ENCODE measurements around the gene HOXD1. TPM values are rescaled to one million over a fixed set of nuclear protein-coding genes. Genes with fewer than 3 reads are reported as not detected.

Gene HOXD1
- total RNA-seq, 1 donor from 2014 or later: 9.8 TPM

- TF ChIP-seq CTCF (IDR thresholded peaks at IDR 0.05): no peak
- no peak overlapping the region for H3K27ac ChIP-seq
- peaks cover 24% of the 10 kb centered on the region for H3K27me3 ChIP-seq
- H3K4me3 ChIP-seq: no peak overlapping the region
- H3K9me3 ChIP-seq: no peaks in the 10 kb centered on the region
- H3K4me1 ChIP-seq: peaks cover 0 to 3% of the 10 kb centered on the region in 2 donors
- intact Hi-C loops (cut with DNase I): no loop called here
- no peaks in the 10 kb centered on the region for H3K36me3 ChIP-seq
- peak in 1 of 2 donors; percentile 49 for DNase-seq (ENCODE audit: low spot score in 2 of 2)
These were observed 13.4 kb upstream of the HOXD1 start for GRCh38 chr2:176174824-176175708.

- H3K27ac ChIP-seq: no peak overlapping the region
- no peak for TF ChIP-seq CTCF (IDR thresholded peaks at IDR 0.05)
- DNase-seq (ENCODE audit: low spot score in 2 of 2): no peak
- peaks cover 0 to 3% of the 10 kb centered on the region in 2 donors for H3K4me1 ChIP-seq
- H3K9me3 ChIP-seq: no peaks in the 10 kb centered on the region
- no peak overlapping the region for H3K4me3 ChIP-seq
- H3K36me3 ChIP-seq: no peaks in the 10 kb centered on the region
- intact Hi-C loops (cut with DNase I): no loop called here
- peaks cover 24% of the 10 kb centered on the region for H3K27me3 ChIP-seq
These were observed 12.5 kb upstream of the HOXD1 start for GRCh38 chr2:176175709-176176607.

- intact Hi-C loops (cut with DNase I): no loop called here
- Histone ChIP-seq H3K9me3 (no peaks in the 10 kb centered on the region), H3K27me3 (peaks cover 19% of the 10 kb centered on the region), H3K27ac (peak overlapping the region in 1 of 2 donors; percentile 15), H3K4me3 (peak overlapping the region; percentile 40 to 54), H3K4me1 (peaks cover 0 to 3% of the 10 kb centered on the region in 2 donors), H3K36me3 (no peaks in the 10 kb centered on the region)
- no peak for TF ChIP-seq CTCF (IDR thresholded peaks at IDR 0.05)
- DNase-seq (ENCODE audit: low spot score in 2 of 2): no peak
These were observed 10.9 kb upstream of the HOXD1 start for GRCh38 chr2:176177580-176178037.

GRCh38 chr2:176178038-176178756 lies 10.3 kb upstream of the HOXD1 start:
- DNase-seq (ENCODE audit: low spot score in 2 of 2): peak in 1 of 2 donors; percentile 54
- intact Hi-C loops (cut with DNase I): no loop called here
- Histone ChIP-seq H3K4me3 (peak overlapping the region; percentile 40 to 54), H3K36me3 (no peaks in the 10 kb centered on the region), H3K27ac (peak overlapping the region in 1 of 2 donors; percentile 15), H3K4me1 (peaks cover 0 to 3% of the 10 kb centered on the region in 2 donors), H3K27me3 (peaks cover 19% of the 10 kb centered on the region), H3K9me3 (no peaks in the 10 kb centered on the region)
- TF ChIP-seq CTCF (IDR thresholded peaks at IDR 0.05): no peak

- H3K4me1 ChIP-seq: peaks cover 0 to 3% of the 10 kb centered on the region in 2 donors
- intact Hi-C loops (cut with DNase I): no loop called here
- DNase-seq (ENCODE audit: low spot score in 2 of 2): peak in 1 of 2 donors; percentile 5
- H3K9me3 ChIP-seq: no peaks in the 10 kb centered on the region
- no peak for TF ChIP-seq CTCF (IDR thresholded peaks at IDR 0.05)
- H3K27ac ChIP-seq: no peak overlapping the region
- no peaks in the 10 kb centered on the region for H3K36me3 ChIP-seq
- H3K27me3 ChIP-seq: peaks cover 19% of the 10 kb centered on the region
- H3K4me3 ChIP-seq: peak overlapping the region; percentile 40 to 54
These were observed 9.6 kb upstream of the HOXD1 start for GRCh38 chr2:176178757-176179295.
